Measurements from ENCODE around the gene LYSMD4. TPM values are rescaled to one million over a fixed set of nuclear protein-coding genes. Genes with fewer than 3 reads are reported as not detected.

The LYSMD4 gene
- total RNA-seq, 1 donor from 2014 or later, result 6.1 TPM

GRCh38 chr15:99717161-99718009 lies 15.9 kb downstream of the LYSMD4 start:
- DNase-seq, result no peak
- TF ChIP-seq CTCF (IDR thresholded peaks at IDR 0.05), result no peak
- ATAC-seq (ENCODE audit: low read depth), result peak; percentile 19
- no peaks in the 10 kb centered on the region for H3K9me3 Mint-ChIP-seq
- H3K27me3 Mint-ChIP-seq, result no peaks in the 10 kb centered on the region
- peaks cover 41% of the 10 kb centered on the region for H3K36me3 Mint-ChIP-seq (ENCODE audit: low read depth)
- H3K4me3 Mint-ChIP-seq, result no peak overlapping the region
- peak overlapping the region; percentile 30 for H3K27ac Mint-ChIP-seq
- POLR2A ChIA-PET, result interaction anchor here (2.0 kb wide), 1 partner anchor 16 kb away, joined by 7 read pairs; the partner anchor contains the start of gene LYSMD4
- intact Hi-C loops (cut with micrococcal nuclease), result loop anchor here (5.0 kb wide), 1 partner anchor 40 kb away; no protein-coding TSS in a partner anchor
- CTCF ChIA-PET, result interaction anchor here (1.2 to 3.7 kb wide), 4 partner anchors 10 to 430 kb away, joined by 3 to 24 read pairs (median 6); no protein-coding TSS in a partner anchor
- peaks cover 41% of the 10 kb centered on the region for H3K4me1 Mint-ChIP-seq

- CTCF ChIA-PET, result interaction anchor here (1.2 to 3.7 kb wide), 3 partner anchors 9 to 429 kb away, joined by 3 to 24 read pairs (median 6); no protein-coding TSS in a partner anchor
- H3K27ac Mint-ChIP-seq, result peak overlapping the region; percentile 30
- H3K4me1 Mint-ChIP-seq, result peaks cover 41% of the 10 kb centered on the region
- intact Hi-C loops (cut with micrococcal nuclease), result loop anchor here (5.0 kb wide), 1 partner anchor 41 kb away; no protein-coding TSS in a partner anchor
- POLR2A ChIA-PET, result interaction anchor here (0.6 kb wide), 1 partner anchor 9 kb away, joined by 5 read pairs; no protein-coding TSS in a partner anchor
- H3K4me3 Mint-ChIP-seq, result no peak overlapping the region
- DNase-seq (no peak), ATAC-seq (ENCODE audit: low read depth) (no peak)
- H3K9me3 Mint-ChIP-seq, result no peaks in the 10 kb centered on the region
- peaks cover 49% of the 10 kb centered on the region for H3K36me3 Mint-ChIP-seq (ENCODE audit: low read depth)
- no peak for TF ChIP-seq CTCF (IDR thresholded peaks at IDR 0.05)
- H3K27me3 Mint-ChIP-seq, result no peaks in the 10 kb centered on the region
These were observed 16.6 kb downstream of the LYSMD4 start for GRCh38 chr15:99716540-99717095.

GRCh38 chr15:99712415-99712814 lies 20.8 kb downstream of the LYSMD4 start:
- ChIA-PET CTCF (interaction anchor here (1.8 kb wide), 1 partner anchor 8 kb away, joined by 4 read pairs; no protein-coding TSS in a partner anchor), POLR2A (no interaction called here)
- TF ChIP-seq CTCF (IDR thresholded peaks at IDR 0.05), result no peak
- Mint-ChIP-seq H3K27me3 (no peaks in the 10 kb centered on the region), H3K4me1 (peaks cover 10% of the 10 kb centered on the region), H3K27ac (no peak overlapping the region), H3K4me3 (no peak overlapping the region), H3K36me3 (ENCODE audit: low read depth) (peaks cover 85% of the 10 kb centered on the region), H3K9me3 (no peaks in the 10 kb centered on the region)
- intact Hi-C loops (cut with micrococcal nuclease), result no loop called here
- no peak for DNase-seq
- ATAC-seq (ENCODE audit: low read depth), result no peak

GRCh38 chr15:99711625-99712024 lies 21.6 kb downstream of the LYSMD4 start:
- Mint-ChIP-seq H3K27ac (peak overlapping the region; percentile 30), H3K9me3 (no peaks in the 10 kb centered on the region), H3K27me3 (no peaks in the 10 kb centered on the region), H3K36me3 (ENCODE audit: low read depth) (peaks cover 84% of the 10 kb centered on the region), H3K4me3 (no peak overlapping the region), H3K4me1 (peaks cover 6% of the 10 kb centered on the region)
- DNase-seq (no peak), ATAC-seq (ENCODE audit: low read depth) (no peak)
- intact Hi-C loops (cut with micrococcal nuclease), result no loop called here
- POLR2A ChIA-PET, result no interaction called here
- no peak for TF ChIP-seq CTCF (IDR thresholded peaks at IDR 0.05)
- CTCF ChIA-PET, result no interaction called here

Data from activated B cell treated with CpG ODN at 0.5 μM for 24 hours (primary cell).